ENCODE measurements around the gene LY86. TPM values are rescaled to one million over a fixed set of nuclear protein-coding genes. Genes with fewer than 3 reads are reported as not detected.

LY86 gene
- total RNA-seq, 3 donors from 2014 or later, result 1.2 to 2.8 (median 1.6) TPM

GRCh38 chr6:6648692-6649343 is 60.3 kb downstream of the LY86 start:
- intact Hi-C loops (cut with DNase I, micrococcal nuclease), result no loop called here
- ATAC-seq (no peak), DNase-seq (no peak)
- no peaks in the 10 kb centered on the region for H3K4me1 ChIP-seq (ENCODE audit: low read depth)
- H3K4me3 ChIP-seq, result no peak overlapping the region
- H3K36me3 ChIP-seq (ENCODE audit: low read depth), result no peaks in the 10 kb centered on the region
- no peaks in the 10 kb centered on the region for H3K9me3 ChIP-seq
- TF ChIP-seq CTCF (IDR thresholded peaks at IDR 0.05), result no peak

- Histone ChIP-seq H3K4me3 (no peak overlapping the region), H3K4me1 (ENCODE audit: low read depth) (no peaks in the 10 kb centered on the region), H3K9me3 (no peaks in the 10 kb centered on the region), H3K36me3 (ENCODE audit: low read depth) (no peaks in the 10 kb centered on the region)
- no peak for DNase-seq
- no peak for ATAC-seq
- TF ChIP-seq CTCF (IDR thresholded peaks at IDR 0.05), result no peak
- intact Hi-C loops (cut with DNase I, micrococcal nuclease), result no loop called here
Measured at GRCh38 chr6:6649824-6650349, 61.4 kb downstream of the LY86 start.

- Histone ChIP-seq H3K4me1 (ENCODE audit: low read depth) (no peaks in the 10 kb centered on the region), H3K4me3 (no peak overlapping the region), H3K9me3 (no peaks in the 10 kb centered on the region), H3K36me3 (ENCODE audit: low read depth) (no peaks in the 10 kb centered on the region)
- intact Hi-C loops (cut with DNase I, micrococcal nuclease), result no loop called here
- no peak for TF ChIP-seq CTCF (IDR thresholded peaks at IDR 0.05)
- ATAC-seq, result no peak
- DNase-seq, result no peak
Measured at GRCh38 chr6:6650839-6651238, 62.3 kb downstream of the LY86 start.

GRCh38 chr6:6651335-6651734 is 62.8 kb downstream of the LY86 start:
- no peak for TF ChIP-seq CTCF (IDR thresholded peaks at IDR 0.05)
- Histone ChIP-seq H3K36me3 (ENCODE audit: low read depth) (no peaks in the 10 kb centered on the region), H3K4me3 (no peak overlapping the region), H3K9me3 (no peaks in the 10 kb centered on the region), H3K4me1 (ENCODE audit: low read depth) (no peaks in the 10 kb centered on the region)
- intact Hi-C loops (cut with DNase I, micrococcal nuclease), result no loop called here
- DNase-seq (no peak), ATAC-seq (no peak)

- no peak for ATAC-seq
- H3K36me3 ChIP-seq (ENCODE audit: low read depth), result no peaks in the 10 kb centered on the region
- no peak for TF ChIP-seq CTCF (IDR thresholded peaks at IDR 0.05)
- H3K4me3 ChIP-seq, result no peak overlapping the region
- intact Hi-C loops (cut with DNase I, micrococcal nuclease), result no loop called here
- H3K4me1 ChIP-seq (ENCODE audit: low read depth), result no peaks in the 10 kb centered on the region
- no peaks in the 10 kb centered on the region for H3K9me3 ChIP-seq
- DNase-seq, result no peak
Measured at GRCh38 chr6:6652932-6653331, 64.4 kb downstream of the LY86 start.

Measured in mucosa of descending colon (tissue), 3 donors.